Neural progenitor cell (in vitro differentiated cells): Measurements from ENCODE around the gene MOBP. TPM values are rescaled to one million over a fixed set of nuclear protein-coding genes. Genes with fewer than 3 reads are reported as not detected.

ENCODE experiments used
- DNase-seq: peaks from one replicate; pipeline ENCODE4 v3.0.0-alpha.2; 2016; ENCODE audit warnings: low spot score
- H2AFZ ChIP-seq: fragments of 200-600 bp; sonication (generic); replicated peaks from 2 replicates; pipeline ENCODE4 v1.6.1; 2016; ENCODE audit warnings: antibody characterized with exemption
- H3F3A ChIP-seq: fragments of 200-600 bp; sonication (generic); 2 replicates; pipeline ENCODE4 v1.6.1; 2016; ENCODE audit warnings: antibody characterized with exemption, low read depth
- H3K27ac ChIP-seq: fragments of 200-600 bp; sonication (generic); 2 replicates; pipeline ENCODE4 v1.5.1; 2016; ENCODE audit warnings: mild to moderate bottlenecking
- H3K27me3 ChIP-seq: fragments of 200-600 bp; sonication (generic); 2 replicates; pipeline ENCODE4 v1.6.1; 2016; ENCODE audit warnings: mild to moderate bottlenecking, moderate library complexity
- H3K36me3 ChIP-seq: fragments of 200-600 bp; sonication (generic); 2 replicates; pipeline ENCODE4 v1.5.1; 2016
- H3K4me1 ChIP-seq: fragments of 200-600 bp; sonication (generic); 2 replicates; pipeline ENCODE4 v1.6.1; 2016; ENCODE audit warnings: mixed run types
- H3K4me2 ChIP-seq: fragments of 200-600 bp; sonication (generic); 2 replicates; pipeline ENCODE4 v1.6.1; 2016
- H3K4me3 ChIP-seq: fragments of 200-600 bp; sonication (generic); 2 replicates; pipeline ENCODE4 v1.5.1; 2016
- H3K79me2 ChIP-seq: fragments of 200-600 bp; sonication (generic); 2 replicates; pipeline ENCODE4 v1.6.1; 2016; ENCODE audit warnings: low read depth
- H3K9ac ChIP-seq: fragments of 200-600 bp; sonication (generic); 2 replicates; pipeline ENCODE4 v1.6.1; 2016
- H3K9me3 ChIP-seq: fragments of 200-600 bp; sonication (generic); 2 replicates; pipeline ENCODE4 v1.5.1; 2016; ENCODE audit warnings: low read depth
- H4K20me1 ChIP-seq: fragments of 200-600 bp; sonication (generic); 2 replicates; pipeline ENCODE4 v1.6.1; 2016; ENCODE audit warnings: low read depth
- H3K27ac Mint-ChIP-seq: 3 replicates; pipeline ENCODE4 v1.8.0; 2021; ENCODE audit warnings: mixed read lengths
- H3K27me3 Mint-ChIP-seq: 2 replicates; pipeline ENCODE4 v1.8.0; 2022; ENCODE audit warnings: low read depth, mild to moderate bottlenecking, inconsistent platforms, moderate library complexity, mixed read lengths; ENCODE audit not compliant: insufficient read depth
- H3K36me3 Mint-ChIP-seq: 3 replicates; pipeline ENCODE4 v1.8.0; 2021; ENCODE audit warnings: mixed read lengths
- H3K4me1 Mint-ChIP-seq: 3 replicates; pipeline ENCODE4 v1.8.0; 2021; ENCODE audit warnings: mixed read lengths
- H3K4me3 Mint-ChIP-seq: 3 replicates; pipeline ENCODE4 v1.8.0; 2021; ENCODE audit warnings: mild to moderate bottlenecking, moderate library complexity, mixed read lengths
- H3K9me3 Mint-ChIP-seq: 3 replicates; pipeline ENCODE4 v1.8.0; 2020; ENCODE audit warnings: mixed read lengths
- EZH2 ChIP-seq: fragments of 200-600 bp; sonication (generic); IDR thresholded peaks from 2 replicates; pipeline ENCODE4 v1.6.1; 2017; ENCODE audit warnings: antibody characterized with exemption, mild to moderate bottlenecking, moderate library complexity
- EZH2phosphoT487 ChIP-seq: fragments of 200-600 bp; sonication (generic); IDR thresholded peaks from 2 replicates; pipeline ENCODE4 v1.6.1; 2017; ENCODE audit warnings: antibody characterized with exemption
- total RNA-seq: library from RNA; depleted of rRNA; stranded (reverse); fragments of >200 nt; gene quantifications from 2 replicates; pipeline ENCODE4 v1.2.3, GENCODE V29; 2015; ENCODE audit warnings: low replicate concordance
- TF ChIP-seq, protein P1 (sequence below): fragments of 200-600 bp; sonication (generic); IDR thresholded peaks from 2 replicates; pipeline ENCODE4 v1.5.1; 2017; ENCODE audit warnings: antibody characterized with exemption, mild to moderate bottlenecking

MOBP gene
- total RNA-seq, 1 donor from 2014 or later, result not detected

DNA sequence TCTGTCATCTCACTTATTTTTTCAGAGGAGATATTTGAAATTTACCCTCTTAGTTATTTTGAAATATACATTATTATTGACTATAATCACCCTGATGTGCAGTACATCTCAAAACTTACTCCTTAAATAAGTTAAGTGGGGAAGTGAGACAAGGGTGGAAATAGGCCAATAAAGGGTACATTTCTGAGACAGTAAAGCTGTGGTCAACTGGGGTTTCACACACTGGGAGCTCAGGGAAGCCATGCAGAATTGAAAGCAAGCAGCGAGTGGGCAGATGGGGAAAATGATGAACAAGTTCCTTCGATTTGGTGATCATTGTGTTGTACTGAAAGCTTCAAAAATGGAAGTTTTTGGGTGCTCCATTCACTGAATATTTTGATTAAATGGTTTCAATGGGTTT lies 21.6 kb upstream of the MOBP start:
- Histone ChIP-seq H3K36me3 (no peaks in the 10 kb centered on the region), H3K4me1 (no peaks in the 10 kb centered on the region), H4K20me1 (no peaks in the 10 kb centered on the region), H3K4me3 (no peak overlapping the region), H3K9ac (no peak overlapping the region), H3K27ac (no peak overlapping the region), H2AFZ (no peak overlapping the region), H3K79me2 (no peaks in the 10 kb centered on the region), H3K9me3 (no peaks in the 10 kb centered on the region), H3K4me2 (no peak overlapping the region), H3F3A (no peaks in the 10 kb centered on the region), H3K27me3 (peaks cover 6% of the 10 kb centered on the region)
- DNase-seq, result no peak
- no peak overlapping the region for H3K27ac Mint-ChIP-seq
- H3K36me3 Mint-ChIP-seq, result no peaks in the 10 kb centered on the region
- TF ChIP-seq, protein P1, sequence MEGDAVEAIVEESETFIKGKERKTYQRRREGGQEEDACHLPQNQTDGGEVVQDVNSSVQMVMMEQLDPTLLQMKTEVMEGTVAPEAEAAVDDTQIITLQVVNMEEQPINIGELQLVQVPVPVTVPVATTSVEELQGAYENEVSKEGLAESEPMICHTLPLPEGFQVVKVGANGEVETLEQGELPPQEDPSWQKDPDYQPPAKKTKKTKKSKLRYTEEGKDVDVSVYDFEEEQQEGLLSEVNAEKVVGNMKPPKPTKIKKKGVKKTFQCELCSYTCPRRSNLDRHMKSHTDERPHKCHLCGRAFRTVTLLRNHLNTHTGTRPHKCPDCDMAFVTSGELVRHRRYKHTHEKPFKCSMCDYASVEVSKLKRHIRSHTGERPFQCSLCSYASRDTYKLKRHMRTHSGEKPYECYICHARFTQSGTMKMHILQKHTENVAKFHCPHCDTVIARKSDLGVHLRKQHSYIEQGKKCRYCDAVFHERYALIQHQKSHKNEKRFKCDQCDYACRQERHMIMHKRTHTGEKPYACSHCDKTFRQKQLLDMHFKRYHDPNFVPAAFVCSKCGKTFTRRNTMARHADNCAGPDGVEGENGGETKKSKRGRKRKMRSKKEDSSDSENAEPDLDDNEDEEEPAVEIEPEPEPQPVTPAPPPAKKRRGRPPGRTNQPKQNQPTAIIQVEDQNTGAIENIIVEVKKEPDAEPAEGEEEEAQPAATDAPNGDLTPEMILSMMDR, result no peak
- TF ChIP-seq EZH2phosphoT487, result no peak
- TF ChIP-seq EZH2, result no peak
- H3K9me3 Mint-ChIP-seq, result no peaks in the 10 kb centered on the region
- no peak overlapping the region for H3K4me3 Mint-ChIP-seq
- no peaks in the 10 kb centered on the region for H3K4me1 Mint-ChIP-seq
- H3K27me3 Mint-ChIP-seq, result peaks cover 3% of the 10 kb centered on the region

DNA sequence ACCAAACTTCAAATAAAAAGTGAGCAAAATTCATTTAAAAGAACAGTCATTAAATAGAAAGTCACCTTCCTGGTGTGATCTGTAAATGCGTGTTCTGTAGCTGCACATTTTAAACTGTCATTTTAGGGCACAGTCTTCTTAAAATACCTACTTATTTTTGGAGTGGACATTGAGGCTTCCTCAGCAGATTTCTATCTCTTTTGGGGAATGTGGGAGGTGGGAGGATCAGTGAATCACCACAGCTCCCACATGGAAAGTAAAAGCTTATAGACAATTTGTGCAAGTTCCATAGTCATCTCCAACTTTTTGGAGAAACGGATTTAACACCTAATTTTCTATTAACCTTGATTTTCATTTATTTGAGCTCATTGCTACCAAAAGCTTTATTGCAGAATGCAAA lies 21.0 kb upstream of the MOBP start:
- no peaks in the 10 kb centered on the region for H3K36me3 ChIP-seq
- Mint-ChIP-seq H3K4me3 (no peak overlapping the region), H3K27me3 (peaks cover 3% of the 10 kb centered on the region), H3K36me3 (no peaks in the 10 kb centered on the region), H3K9me3 (no peaks in the 10 kb centered on the region), H3K4me1 (no peaks in the 10 kb centered on the region), H3K27ac (no peak overlapping the region)
- no peaks in the 10 kb centered on the region for H3F3A ChIP-seq
- DNase-seq, result no peak
- no peak for TF ChIP-seq EZH2
- TF ChIP-seq EZH2phosphoT487, result no peak
- TF ChIP-seq, protein P1, result no peak
- no peak overlapping the region for H3K4me2 ChIP-seq
- H3K27me3 ChIP-seq, result peaks cover 6% of the 10 kb centered on the region
- no peak overlapping the region for H3K4me3 ChIP-seq
- no peak overlapping the region for H3K9ac ChIP-seq
- no peaks in the 10 kb centered on the region for H3K4me1 ChIP-seq
- no peaks in the 10 kb centered on the region for H4K20me1 ChIP-seq
- H3K79me2 ChIP-seq, result no peaks in the 10 kb centered on the region
- H3K9me3 ChIP-seq, result no peaks in the 10 kb centered on the region
- no peak overlapping the region for H3K27ac ChIP-seq
- H2AFZ ChIP-seq, result no peak overlapping the region

DNA sequence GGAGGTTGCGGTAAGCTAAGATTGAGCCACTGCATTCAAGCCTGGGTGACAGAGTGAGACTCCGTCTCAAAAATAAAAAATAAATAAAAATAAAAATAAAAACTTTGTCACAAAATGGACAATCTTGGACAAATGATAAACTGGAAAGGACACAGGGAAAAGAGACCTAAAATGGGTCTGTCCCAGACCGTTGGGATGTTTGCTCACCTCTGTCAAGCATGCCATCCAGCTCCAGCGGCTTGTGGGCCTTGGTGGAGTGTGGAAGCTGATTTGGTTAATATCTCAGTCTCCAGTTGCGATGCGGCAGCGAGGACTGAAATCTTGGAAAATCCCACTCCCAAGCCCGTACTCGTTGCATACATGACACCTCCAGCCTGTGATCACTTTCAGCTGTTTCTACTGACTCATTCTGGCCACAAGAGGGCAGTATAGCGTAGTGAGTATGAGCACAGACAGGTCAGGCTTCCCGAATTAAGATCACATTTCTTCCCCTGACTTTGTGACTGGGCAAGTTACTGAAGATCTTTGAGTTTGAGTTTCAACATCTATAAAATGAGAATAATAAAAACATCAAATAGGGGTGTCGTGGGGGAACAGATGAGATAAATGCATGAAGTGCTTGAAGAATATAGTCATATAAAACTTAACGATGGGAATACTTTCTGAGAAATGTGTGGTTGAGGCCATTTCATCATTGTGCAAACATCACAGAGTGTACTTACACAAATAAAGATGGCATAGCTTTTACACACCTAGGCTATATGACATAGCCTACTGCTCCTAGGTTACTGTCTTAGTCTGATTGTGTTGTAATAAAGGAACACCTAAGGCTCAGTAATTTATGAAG lies 19.6 kb upstream of the MOBP start:
- no peaks in the 10 kb centered on the region for H3K36me3 ChIP-seq
- no peak overlapping the region for H2AFZ ChIP-seq
- no peak for TF ChIP-seq EZH2phosphoT487
- TF ChIP-seq, protein P1, result peak; percentile 90
- Mint-ChIP-seq H3K27me3 (peaks cover 3% of the 10 kb centered on the region), H3K36me3 (no peaks in the 10 kb centered on the region), H3K9me3 (no peaks in the 10 kb centered on the region), H3K4me1 (no peaks in the 10 kb centered on the region), H3K4me3 (no peak overlapping the region), H3K27ac (no peak overlapping the region)
- H3K4me3 ChIP-seq, result no peak overlapping the region
- H3K27me3 ChIP-seq, result peaks cover 6% of the 10 kb centered on the region
- H3K27ac ChIP-seq, result no peak overlapping the region
- H3F3A ChIP-seq, result no peaks in the 10 kb centered on the region
- no peak overlapping the region for H3K9ac ChIP-seq
- no peak overlapping the region for H3K4me2 ChIP-seq
- H3K79me2 ChIP-seq, result no peaks in the 10 kb centered on the region
- H3K9me3 ChIP-seq, result no peaks in the 10 kb centered on the region
- peak; percentile 93 for DNase-seq
- H4K20me1 ChIP-seq, result no peaks in the 10 kb centered on the region
- H3K4me1 ChIP-seq, result no peaks in the 10 kb centered on the region
